PC-3 (cell line): ENCODE data around the gene EME2. TPM values are rescaled to one million over a fixed set of nuclear protein-coding genes. Genes with fewer than 3 reads are reported as not detected.

Experiments
- ATAC-seq: fragments of 200-7000 bp; cut with Tn5 transposase; 2 replicates; pipeline ENCODE4 v1.9.1; 2020; ENCODE audit warnings: mild to moderate bottlenecking, moderate library complexity
- BruUV-seq: library from RNA; stranded (reverse); fragments of 400-500 nt; replicated peaks from 2 replicates; lab custom pipeline; 2021; lab: Mats Ljungman, UMichigan
- CTCF ChIA-PET: fragments of 300-600 bp; sonication (Branson Sonifier 250); formaldehyde crosslinking; loops from one replicate; lab custom pipeline; 2022; ENCODE audit warnings: antibody characterized with exemption; lab: Charles Lee
- POLR2A ChIA-PET: fragments of 300-600 bp; sonication (Branson Sonifier 250); formaldehyde crosslinking; loops from one replicate; lab custom pipeline; 2022; ENCODE audit warnings: antibody characterized with exemption; ENCODE audit not compliant: unreplicated experiment; lab: Charles Lee
- DNase-seq: peaks from one replicate; pipeline ENCODE4 v3.0.0-alpha.2; 2015
- H2AFZ ChIP-seq: fragments of 300-600 bp; sonication (generic); 2 replicates; pipeline ENCODE4 v1.6.0; 2016; ENCODE audit warnings: antibody characterized with exemption, low read length
- H3F3A ChIP-seq: fragments of 300-600 bp; sonication (generic); one replicate; pipeline ENCODE4 v1.6.0; 2017; ENCODE audit warnings: antibody characterized with exemption, low read length, control low read depth, mild to moderate bottlenecking; ENCODE audit not compliant: unreplicated experiment
- H3K27ac ChIP-seq: fragments of 300-600 bp; sonication (generic); 2 replicates; pipeline ENCODE4 v1.5.1; 2016; ENCODE audit warnings: mild to moderate bottlenecking, low read length
- H3K27me3 ChIP-seq: fragments of 300-600 bp; sonication (generic); 2 replicates; pipeline ENCODE4 v1.6.1; 2016; ENCODE audit warnings: low read length, mixed read lengths
- H3K36me3 ChIP-seq: fragments of 300-600 bp; sonication (generic); 2 replicates; pipeline ENCODE4 v1.6.1; 2016; ENCODE audit warnings: low read depth, mixed run types, low read length, mixed read lengths
- H3K4me1 ChIP-seq: fragments of 300-600 bp; sonication (generic); 2 replicates; pipeline ENCODE4 v1.5.1; 2016; ENCODE audit warnings: low read length; ENCODE audit not compliant: insufficient read depth
- H3K4me2 ChIP-seq: fragments of 300-600 bp; sonication (generic); 2 replicates; pipeline ENCODE4 v1.6.0; 2016; ENCODE audit warnings: low read length
- H3K4me3 ChIP-seq: fragments of 300-600 bp; sonication (generic); 2 replicates; pipeline ENCODE4 v1.5.1; 2016; ENCODE audit warnings: mild to moderate bottlenecking, low read length, mixed read lengths
- H3K79me2 ChIP-seq: fragments of 300-600 bp; sonication (generic); 2 replicates; pipeline ENCODE4 v1.6.1; 2017; ENCODE audit warnings: low read length, mixed read lengths
- H3K9ac ChIP-seq: fragments of 300-600 bp; sonication (generic); 2 replicates; pipeline ENCODE4 v1.6.0; 2016; ENCODE audit warnings: mild to moderate bottlenecking, low read length
- H3K9me2 ChIP-seq: fragments of 300-600 bp; sonication (generic); replicated peaks from 2 replicates; pipeline ENCODE4 v1.6.1; 2016; ENCODE audit warnings: mixed run types, low read length, mixed read lengths
- H3K9me3 ChIP-seq: fragments of 300-600 bp; sonication (generic); 2 replicates; pipeline ENCODE4 v1.6.1; 2016; ENCODE audit warnings: low read length, mixed read lengths
- H4K20me1 ChIP-seq: fragments of 300-600 bp; sonication (generic); 2 replicates; pipeline ENCODE4 v1.6.1; 2016; ENCODE audit warnings: low read length, mixed read lengths
- EZH2 ChIP-seq: fragments of 300-600 bp; sonication (generic); IDR thresholded peaks from one replicate; pipeline ENCODE4 v1.6.1; 2017; ENCODE audit warnings: antibody characterized with exemption, mild to moderate bottlenecking, low read length; ENCODE audit not compliant: unreplicated experiment
- EZH2phosphoT487 ChIP-seq: fragments of 300-600 bp; sonication (generic); IDR thresholded peaks from 2 replicates; pipeline ENCODE4 v1.6.1; 2018; ENCODE audit warnings: mild to moderate bottlenecking, antibody characterized with exemption, low read length, borderline replicate concordance
- intact Hi-C: fragments of 100-400 bp; cut with micrococcal nuclease; formaldehyde crosslinking; loops from 2 replicates; pipeline ENCODE4 v1.9.0; 2023
- total RNA-seq: library from RNA; depleted of rRNA; stranded (reverse); fragments of >200 nt; gene quantifications from 2 replicates; pipeline ENCODE4 v1.2.3, GENCODE V29; 2014
- TF ChIP-seq, protein P1 (sequence below): fragments of 300-600 bp; sonication (generic); conservative IDR thresholded peaks from 2 replicates; pipeline ENCODE4 v1.5.1; 2017; ENCODE audit warnings: antibody characterized with exemption, low read depth, mild to moderate bottlenecking, low read length

The EME2 gene
- total RNA-seq, 1 experiment from 2014 or later: 12.5 TPM

DNA sequence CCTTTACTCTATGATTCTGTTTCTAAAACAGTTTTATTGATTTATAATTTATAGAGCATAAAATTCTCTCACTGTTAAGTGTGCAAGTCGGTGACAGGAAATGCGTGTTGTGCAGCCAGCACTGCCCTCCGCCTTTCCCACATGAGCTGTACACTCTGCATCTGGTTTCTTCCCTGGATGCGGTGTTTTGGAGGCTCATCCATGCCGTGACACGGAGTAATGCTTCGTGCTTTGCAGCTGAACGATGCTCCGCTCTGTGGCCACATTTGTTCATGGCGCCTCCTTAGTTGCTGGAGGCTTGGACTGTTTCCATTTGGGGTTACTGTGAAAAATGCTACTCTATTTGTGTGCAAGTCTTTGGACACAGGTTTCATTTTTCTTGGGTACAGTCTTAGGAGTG lies 28.1 kb downstream of the EME2 start:
- no peaks in the 10 kb centered on the region for H3K4me1 ChIP-seq

DNA sequence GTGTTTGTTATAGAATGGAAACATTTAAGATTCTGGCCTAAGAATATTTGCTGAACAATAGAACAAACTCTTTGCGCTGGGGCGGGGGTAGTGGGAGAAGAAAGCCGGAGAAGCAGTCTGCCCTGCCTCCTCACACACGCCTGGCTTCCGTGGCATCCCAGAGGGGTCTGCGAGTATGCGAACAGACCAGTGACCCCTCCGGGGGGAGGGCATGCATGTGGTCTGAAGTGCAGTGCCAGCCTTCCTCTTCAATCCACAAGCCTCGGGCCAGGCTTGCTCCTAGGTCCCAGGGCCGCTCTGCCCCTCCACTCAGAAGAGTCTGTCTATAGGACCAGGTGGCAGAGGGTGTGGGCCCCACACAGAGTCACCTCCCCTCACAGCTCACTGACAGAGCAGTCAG lies 35.0 kb downstream of the EME2 start:
- intact Hi-C loops: no loop called here
- BruUV-seq: no TSS peak
- Histone ChIP-seq H3K4me1 (no peaks in the 10 kb centered on the region), H3K4me2 (no peak overlapping the region), H3K36me3 (no peaks in the 10 kb centered on the region), H3K27me3 (no peaks in the 10 kb centered on the region), H2AFZ (no peak overlapping the region), H3K4me3 (no peak overlapping the region), H3K9ac (no peak overlapping the region), H3K27ac (no peak overlapping the region), H3K79me2 (no peaks in the 10 kb centered on the region), H3K9me2 (no peaks in the 10 kb centered on the region), H3K9me3 (no peaks in the 10 kb centered on the region), H3F3A (no peaks in the 10 kb centered on the region), H4K20me1 (no peaks in the 10 kb centered on the region)
- POLR2A ChIA-PET: no interaction called here
- CTCF ChIA-PET: no interaction called here
- DNase-seq: no peak
- TF ChIP-seq, protein P1, sequence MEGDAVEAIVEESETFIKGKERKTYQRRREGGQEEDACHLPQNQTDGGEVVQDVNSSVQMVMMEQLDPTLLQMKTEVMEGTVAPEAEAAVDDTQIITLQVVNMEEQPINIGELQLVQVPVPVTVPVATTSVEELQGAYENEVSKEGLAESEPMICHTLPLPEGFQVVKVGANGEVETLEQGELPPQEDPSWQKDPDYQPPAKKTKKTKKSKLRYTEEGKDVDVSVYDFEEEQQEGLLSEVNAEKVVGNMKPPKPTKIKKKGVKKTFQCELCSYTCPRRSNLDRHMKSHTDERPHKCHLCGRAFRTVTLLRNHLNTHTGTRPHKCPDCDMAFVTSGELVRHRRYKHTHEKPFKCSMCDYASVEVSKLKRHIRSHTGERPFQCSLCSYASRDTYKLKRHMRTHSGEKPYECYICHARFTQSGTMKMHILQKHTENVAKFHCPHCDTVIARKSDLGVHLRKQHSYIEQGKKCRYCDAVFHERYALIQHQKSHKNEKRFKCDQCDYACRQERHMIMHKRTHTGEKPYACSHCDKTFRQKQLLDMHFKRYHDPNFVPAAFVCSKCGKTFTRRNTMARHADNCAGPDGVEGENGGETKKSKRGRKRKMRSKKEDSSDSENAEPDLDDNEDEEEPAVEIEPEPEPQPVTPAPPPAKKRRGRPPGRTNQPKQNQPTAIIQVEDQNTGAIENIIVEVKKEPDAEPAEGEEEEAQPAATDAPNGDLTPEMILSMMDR: no peak
- TF ChIP-seq EZH2 (no peak), EZH2phosphoT487 (no peak)
- no peak for ATAC-seq

More for the DNA sequence above, 28.1 kb downstream of the EME2 start:
- no TSS peak for BruUV-seq
- H3K79me2 ChIP-seq: no peaks in the 10 kb centered on the region
- ATAC-seq: no peak
- no peaks in the 10 kb centered on the region for H3F3A ChIP-seq
- H3K9ac ChIP-seq: no peak overlapping the region
- H2AFZ ChIP-seq: no peak overlapping the region
- ChIA-PET POLR2A (no interaction called here), CTCF (no interaction called here)
- H3K27me3 ChIP-seq: no peaks in the 10 kb centered on the region
- DNase-seq: no peak
- H3K36me3 ChIP-seq: no peaks in the 10 kb centered on the region
- no peaks in the 10 kb centered on the region for H4K20me1 ChIP-seq
- no peaks in the 10 kb centered on the region for H3K9me2 ChIP-seq
- H3K27ac ChIP-seq: no peak overlapping the region
- TF ChIP-seq EZH2phosphoT487: no peak
- no peak for TF ChIP-seq EZH2
- TF ChIP-seq, protein P1: no peak
- H3K4me2 ChIP-seq: no peak overlapping the region
- intact Hi-C loops: no loop called here
- H3K9me3 ChIP-seq: no peaks in the 10 kb centered on the region
- no peak overlapping the region for H3K4me3 ChIP-seq

DNA sequence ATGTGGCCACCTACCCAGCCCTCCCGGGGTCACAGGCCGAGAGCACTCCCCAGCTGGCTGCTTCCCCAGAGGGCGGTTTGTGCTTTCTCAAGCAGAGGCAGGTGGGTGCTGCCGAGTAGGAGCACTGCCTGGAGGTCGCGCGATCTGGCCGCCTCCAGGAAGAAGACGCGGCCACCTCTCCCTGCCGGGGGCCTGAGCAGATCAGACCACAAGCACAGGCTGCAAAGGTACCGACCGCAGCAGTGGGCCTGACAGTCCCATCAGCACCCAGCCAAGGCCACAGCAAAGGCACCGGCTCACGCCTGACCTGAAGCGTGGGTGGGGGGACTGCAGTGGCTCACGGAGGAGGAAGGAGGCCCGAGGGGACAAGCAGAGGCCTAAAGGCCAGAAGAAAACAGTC lies 36.1 kb downstream of the EME2 start:
- H3K9ac ChIP-seq: no peak overlapping the region
- H3K36me3 ChIP-seq: no peaks in the 10 kb centered on the region
- no peaks in the 10 kb centered on the region for H3F3A ChIP-seq
- intact Hi-C loops: no loop called here
- no peak for DNase-seq
- ChIA-PET POLR2A (no interaction called here), CTCF (no interaction called here)
- H2AFZ ChIP-seq: no peak overlapping the region
- ATAC-seq: no peak
- H3K9me2 ChIP-seq: no peaks in the 10 kb centered on the region
- H3K4me3 ChIP-seq: no peak overlapping the region
- H3K27me3 ChIP-seq: no peaks in the 10 kb centered on the region
- no peaks in the 10 kb centered on the region for H3K9me3 ChIP-seq
- TF ChIP-seq, protein P1: no peak
- TF ChIP-seq EZH2phosphoT487 (no peak), EZH2 (no peak)
- H3K4me1 ChIP-seq: no peaks in the 10 kb centered on the region
- no peaks in the 10 kb centered on the region for H3K79me2 ChIP-seq
- H4K20me1 ChIP-seq: no peaks in the 10 kb centered on the region
- BruUV-seq: no TSS peak
- H3K4me2 ChIP-seq: no peak overlapping the region
- H3K27ac ChIP-seq: no peak overlapping the region
